Upper lobe of left lung (tissue), 6 donors: ENCODE results near the gene RHPN2. TPM values are rescaled to one million over a fixed set of nuclear protein-coding genes. Genes with fewer than 3 reads are reported as not detected.

ENCODE experiments used
- ATAC-seq, 2 donors: fragments of 200-7000 bp; cut with Tn5 transposase; one replicate each; pipeline ENCODE4 v1.9.1; 2022; ENCODE audit warnings: mild to moderate bottlenecking in 2 of 2, moderate library complexity in 2 of 2; ENCODE audit not compliant: low FRiP score in 2 of 2
- DNase-seq, 2 donors: peaks; one replicate each; pipeline ENCODE4 v3.0.0-alpha.2; 2019 to 2020
- H3K27ac ChIP-seq, 4 donors: fragments of 200-600 bp; sonication (generic); one replicate each; pipeline ENCODE4 v1.5.1; 2016 to 2019
- H3K27me3 ChIP-seq, 4 donors: fragments of 200-600 bp; sonication (generic); one replicate each; pipeline ENCODE4 v1.5.1; 2017 to 2019
- H3K36me3 ChIP-seq, 4 donors: fragments of 200-600 bp; sonication (generic); one replicate each; pipeline ENCODE4 v1.5.1; 2016 to 2019
- H3K4me1 ChIP-seq, 4 donors: fragments of 200-600 bp; sonication (generic); one replicate each; pipeline ENCODE4 v1.5.1; 2018 to 2019
- H3K4me3 ChIP-seq, 4 donors: fragments of 200-600 bp; sonication (generic); one replicate each; pipeline ENCODE4 v1.5.1; 2017 to 2019; ENCODE audit warnings: mild to moderate bottlenecking in 2 of 4, moderate library complexity in 1 of 4
- H3K9me3 ChIP-seq, 4 donors: fragments of 200-600 bp; sonication (generic); one replicate each; pipeline ENCODE4 v1.5.1; 2018 to 2019
- EP300 ChIP-seq, 4 donors: sonication (generic); formaldehyde crosslinking; IDR thresholded peaks; one replicate each; pipeline ENCODE4 v1.5.1; 2017; ENCODE audit warnings: antibody characterized with exemption in 4 of 4, control low read depth in 2 of 4
- POLR2A ChIP-seq, 4 donors: fragments of 450-650 bp; IDR thresholded peaks; one replicate each; pipeline ENCODE4 v1.5.1; 2016 to 2017; ENCODE audit warnings: antibody characterized with exemption in 4 of 4, mild to moderate bottlenecking in 2 of 4
- POLR2AphosphoS5 ChIP-seq, 2 donors: sonication (generic); formaldehyde crosslinking; IDR thresholded peaks; one replicate each; pipeline ENCODE4 v1.5.1; 2017; ENCODE audit warnings: antibody characterized with exemption in 2 of 2
- WGBS, 2 donors: methylation state at CpG; one replicate each; pipeline ENCODE4 v1.1.5; 2017 to 2018; 5-methylcytosine and 5-hydroxymethylcytosine counted together
- total RNA-seq, 6 donors: library from RNA; depleted of rRNA in 4 of 6; stranded (reverse); fragments of >200 nt in 4 of 6; gene quantifications; one replicate each; pipeline versions ENCODE4 v1.1.0 to v1.2.1, GENCODE V29; 2016 to 2021
- TF ChIP-seq, protein P1 (sequence below), 6 experiments: fragments of 450-650 bp in 4 of 6; fragments of 200-600 bp in 2 of 6; sonication (generic) in 2 of 6; IDR thresholded peaks; one replicate each; pipeline ENCODE4 v1.5.1; 2016 to 2019; ENCODE audit warnings: antibody characterized with exemption in 6 of 6
- donor health status: DM: no; HTN: no; CAD: no; lungs with moderate emphysema.
- donor health status: DM: no; HTN: yes; CAD: no; lungs with severe emphysema.

The RHPN2 gene
- total RNA-seq, 6 donors from 2014 or later, result 5.6 to 33.5 (median 13.1) TPM

DNA sequence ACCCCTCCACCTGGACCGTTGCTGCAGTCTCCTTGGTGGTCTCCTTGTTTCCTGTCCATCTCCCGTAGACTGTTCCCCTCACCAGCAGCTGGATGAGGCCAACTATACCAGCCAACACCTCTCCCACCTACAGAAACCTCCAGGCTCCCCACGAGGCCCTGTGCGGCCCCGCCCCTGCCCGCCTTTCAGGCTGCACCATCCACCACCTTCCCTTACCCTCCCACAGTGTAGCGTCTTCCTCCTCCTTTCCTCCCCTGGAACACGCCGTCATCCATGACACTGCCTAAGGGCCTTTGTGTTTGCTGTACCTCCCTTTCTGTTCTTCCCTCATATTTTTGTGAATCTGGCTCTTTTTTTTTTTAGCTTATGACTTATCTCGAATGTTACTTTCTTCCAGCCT lies 43.5 kb upstream of the RHPN2 start:
- peaks cover 10 to 92% (median 60%) of the 10 kb centered on the region in 4 donors for H3K36me3 ChIP-seq
- TF ChIP-seq, protein P1, sequence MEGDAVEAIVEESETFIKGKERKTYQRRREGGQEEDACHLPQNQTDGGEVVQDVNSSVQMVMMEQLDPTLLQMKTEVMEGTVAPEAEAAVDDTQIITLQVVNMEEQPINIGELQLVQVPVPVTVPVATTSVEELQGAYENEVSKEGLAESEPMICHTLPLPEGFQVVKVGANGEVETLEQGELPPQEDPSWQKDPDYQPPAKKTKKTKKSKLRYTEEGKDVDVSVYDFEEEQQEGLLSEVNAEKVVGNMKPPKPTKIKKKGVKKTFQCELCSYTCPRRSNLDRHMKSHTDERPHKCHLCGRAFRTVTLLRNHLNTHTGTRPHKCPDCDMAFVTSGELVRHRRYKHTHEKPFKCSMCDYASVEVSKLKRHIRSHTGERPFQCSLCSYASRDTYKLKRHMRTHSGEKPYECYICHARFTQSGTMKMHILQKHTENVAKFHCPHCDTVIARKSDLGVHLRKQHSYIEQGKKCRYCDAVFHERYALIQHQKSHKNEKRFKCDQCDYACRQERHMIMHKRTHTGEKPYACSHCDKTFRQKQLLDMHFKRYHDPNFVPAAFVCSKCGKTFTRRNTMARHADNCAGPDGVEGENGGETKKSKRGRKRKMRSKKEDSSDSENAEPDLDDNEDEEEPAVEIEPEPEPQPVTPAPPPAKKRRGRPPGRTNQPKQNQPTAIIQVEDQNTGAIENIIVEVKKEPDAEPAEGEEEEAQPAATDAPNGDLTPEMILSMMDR (IDR thresholded peaks at IDR 0.05), result no peak
- TF ChIP-seq POLR2AphosphoS5 (IDR thresholded peaks at IDR 0.05) (no peak), EP300 (IDR thresholded peaks at IDR 0.05) (no peak), POLR2A (IDR thresholded peaks at IDR 0.05) (no peak)
- no peaks in the 10 kb centered on the region for H3K9me3 ChIP-seq
- WGBS, 2 donors, result 92 to 93% methylated on average over 10 of the region's 10 CpGs
- ATAC-seq (no peak), DNase-seq (peak in 1 of 2 donors; percentile 52)
- H3K27ac ChIP-seq, result no peak overlapping the region
- H3K27me3 ChIP-seq, result no peaks in the 10 kb centered on the region
- no peak overlapping the region for H3K4me3 ChIP-seq
- no peaks in the 10 kb centered on the region for H3K4me1 ChIP-seq

- no peak overlapping the region for H3K27ac ChIP-seq
- WGBS, 2 donors, result 95 to 96% methylated on average over 6 of the region's 6 CpGs
- no peak for TF ChIP-seq POLR2A (IDR thresholded peaks at IDR 0.05)
- no peak for TF ChIP-seq EP300 (IDR thresholded peaks at IDR 0.05)
- TF ChIP-seq POLR2AphosphoS5 (IDR thresholded peaks at IDR 0.05), result no peak
- TF ChIP-seq, protein P1 (IDR thresholded peaks at IDR 0.05), result no peak
- ATAC-seq (no peak), DNase-seq (no peak)
- H3K4me1 ChIP-seq, result no peaks in the 10 kb centered on the region
- H3K9me3 ChIP-seq, result no peaks in the 10 kb centered on the region
- no peak overlapping the region for H3K4me3 ChIP-seq
- no peaks in the 10 kb centered on the region for H3K27me3 ChIP-seq
- H3K36me3 ChIP-seq, result peaks cover 16 to 91% (median 42%) of the 10 kb centered on the region in 4 donors
Measured at GRCh38 chr19:33102893-33103292, 38.2 kb upstream of the RHPN2 start.

GRCh38 chr19:33100894-33101644 lies 36.4 kb upstream of the RHPN2 start:
- no peak overlapping the region for H3K4me3 ChIP-seq
- 88 to 91% methylated on average over 10 of the region's 10 CpGs for WGBS, 2 donors
- H3K27me3 ChIP-seq, result no peaks in the 10 kb centered on the region
- no peak for ATAC-seq
- no peaks in the 10 kb centered on the region for H3K9me3 ChIP-seq
- no peak for DNase-seq
- H3K27ac ChIP-seq, result no peak overlapping the region
- no peak for TF ChIP-seq EP300 (IDR thresholded peaks at IDR 0.05)
- TF ChIP-seq POLR2AphosphoS5 (IDR thresholded peaks at IDR 0.05), result no peak
- TF ChIP-seq, protein P1 (IDR thresholded peaks at IDR 0.05), result no peak
- no peak for TF ChIP-seq POLR2A (IDR thresholded peaks at IDR 0.05)
- no peaks in the 10 kb centered on the region for H3K4me1 ChIP-seq
- H3K36me3 ChIP-seq, result peaks cover 25 to 91% (median 47%) of the 10 kb centered on the region in 4 donors

DNA sequence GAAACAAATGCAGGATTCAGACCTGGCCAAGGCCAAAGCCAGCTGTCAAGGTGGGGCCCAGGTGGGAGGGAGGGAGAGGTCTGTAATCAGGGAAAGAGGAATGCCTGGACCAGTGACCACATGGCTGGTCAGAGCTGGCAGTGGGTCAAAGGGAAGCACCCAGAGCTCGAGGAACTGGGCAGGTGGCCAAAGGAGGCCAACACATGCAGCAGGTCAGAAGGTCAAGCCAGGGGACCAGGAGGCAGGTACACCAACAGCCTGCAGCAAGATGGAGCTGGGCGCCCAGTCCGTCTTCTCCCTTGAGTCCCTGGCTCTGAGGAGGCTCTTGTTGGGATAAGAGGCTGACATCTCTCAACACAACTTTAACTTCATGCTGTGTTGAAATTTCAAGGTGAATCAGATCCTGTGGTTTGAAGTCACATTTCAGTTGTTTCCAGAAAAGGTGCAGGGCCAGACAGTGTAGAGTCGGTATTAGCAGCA lies 33.4 kb upstream of the RHPN2 start:
- H3K27ac ChIP-seq, result no peak overlapping the region
- DNase-seq (no peak), ATAC-seq (no peak)
- TF ChIP-seq EP300 (IDR thresholded peaks at IDR 0.05) (no peak), POLR2A (IDR thresholded peaks at IDR 0.05) (no peak), POLR2AphosphoS5 (IDR thresholded peaks at IDR 0.05) (no peak)
- TF ChIP-seq, protein P1 (IDR thresholded peaks at IDR 0.05), result no peak
- H3K4me1 ChIP-seq, result no peaks in the 10 kb centered on the region
- H3K27me3 ChIP-seq, result no peaks in the 10 kb centered on the region
- 74 to 76% methylated on average over 4 of the region's 4 CpGs for WGBS, 2 donors
- H3K4me3 ChIP-seq, result no peak overlapping the region
- peaks cover 40 to 98% (median 61%) of the 10 kb centered on the region in 4 donors for H3K36me3 ChIP-seq
- H3K9me3 ChIP-seq, result no peaks in the 10 kb centered on the region
